Adipocyte (in vitro differentiated cells): ENCODE data around the gene ZNF85.
"Not testable (repeated sequence)": the region's sequence is repeated elsewhere in the genome, so short reads cannot be mapped to it uniquely, and the experiment has no call there.

ENCODE experiments used
- DNase-seq: peaks from one replicate; pipeline ENCODE4 v3.0.0-alpha.2; 2015; ENCODE audit warnings: low read depth
- H3K27me3 ChIP-seq: replicated peaks from 2 replicates; pipeline ENCODE4 v1.7.0; 2013; ENCODE audit warnings: mild to moderate bottlenecking, low read length, moderate library complexity; ENCODE audit not compliant: control insufficient read depth, insufficient read depth
- H3K36me3 ChIP-seq: 2 replicates; pipeline ENCODE4 v1.7.0; 2013; ENCODE audit warnings: low read length, mild to moderate bottlenecking, moderate library complexity; ENCODE audit not compliant: control insufficient read depth, insufficient read depth, severe bottlenecking
- H3K4me1 ChIP-seq: 2 replicates; pipeline ENCODE4 v1.7.0; 2013; ENCODE audit warnings: mild to moderate bottlenecking, low read length, moderate library complexity; ENCODE audit not compliant: control insufficient read depth, insufficient read depth
- H3K4me3 ChIP-seq: 2 replicates; pipeline ENCODE4 v1.7.0; 2013; ENCODE audit warnings: mild to moderate bottlenecking, low read length, moderate library complexity
- H3K9ac ChIP-seq: 2 replicates; pipeline ENCODE4 v1.7.0; 2013; ENCODE audit warnings: mild to moderate bottlenecking, low read length, moderate library complexity
- H3K9me3 ChIP-seq: 2 replicates; pipeline ENCODE4 v1.7.0; 2013; ENCODE audit warnings: mild to moderate bottlenecking, low read length, moderate library complexity; ENCODE audit not compliant: control insufficient read depth

Gene ZNF85

DNA sequence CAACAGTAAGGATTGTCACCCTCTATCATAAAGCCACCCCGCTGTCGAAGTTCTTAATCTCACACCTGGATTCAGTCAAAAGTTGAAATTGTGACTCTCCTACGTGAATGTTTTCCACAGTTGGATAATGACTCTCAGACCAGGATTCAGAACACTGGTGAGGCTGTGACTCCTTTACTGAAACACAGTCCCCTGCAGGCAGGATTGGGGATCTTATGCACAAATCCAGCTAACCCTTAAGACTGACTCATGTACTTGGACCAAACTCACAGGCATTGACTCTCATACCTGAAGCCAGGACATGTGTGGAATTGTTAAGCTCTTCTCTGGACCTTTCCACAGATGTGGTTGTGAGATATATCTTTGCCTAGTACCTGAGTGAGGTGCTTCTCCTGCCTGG, 46.8 kb downstream of the ZNF85 start:
- Histone ChIP-seq H3K9me3 (peaks cover 3% of the 10 kb centered on the region), H3K4me1 (no peaks in the 10 kb centered on the region), H3K36me3 (no peaks in the 10 kb centered on the region), H3K9ac (no peak overlapping the region), H3K4me3 (no peak overlapping the region), H3K27me3 (no peaks in the 10 kb centered on the region)
- DNase-seq, result no peak

GRCh38 chr19:20992788-20993187, 69.7 kb downstream of the ZNF85 start:
- not testable (repeated sequence) for H3K9me3 ChIP-seq, DNase-seq, H3K9ac ChIP-seq, H3K4me3 ChIP-seq, H3K36me3 ChIP-seq, H3K4me1 ChIP-seq, H3K27me3 ChIP-seq

- Histone ChIP-seq H3K27me3 (no peaks in the 10 kb centered on the region), H3K9ac (peak overlapping the region; percentile 67), H3K9me3 (no peaks in the 10 kb centered on the region), H3K36me3 (no peaks in the 10 kb centered on the region), H3K4me3 (peak overlapping the region; percentile 85), H3K4me1 (no peaks in the 10 kb centered on the region)
- DNase-seq, result peak; percentile 80
These were observed 76.8 kb downstream of the ZNF85 start for GRCh38 chr19:20999731-21000352.
